Stimulated activated effector memory CD8-positive, alpha-beta T cell treated with anti-CD3 and anti-CD28 coated beads, Interleukin-12 subunit alpha, Interleukin-12 subunit beta, amount 100 ng/mL, for 72 hours (primary cell): Measurements from ENCODE around the gene VIL1.

Experiments used
- ATAC-seq: fragments of 150-1000 bp; cut with Tn5 transposase; 2 replicates; pipeline ENCODE4 v1.10.0; 2021
- DNase-seq, 2 donors: peaks; one replicate each; pipeline ENCODE4 v3.0.0; 2021 to 2022; ENCODE audit warnings: low spot score in 2 of 2
- H3K27ac Mint-ChIP-seq: one replicate; pipeline ENCODE4 v1.8.0; 2022; ENCODE audit warnings: mild to moderate bottlenecking, mixed read lengths
- H3K36me3 Mint-ChIP-seq: one replicate; pipeline ENCODE4 v1.8.0; 2022; ENCODE audit warnings: mild to moderate bottlenecking, mixed read lengths
- H3K4me1 Mint-ChIP-seq: one replicate; pipeline ENCODE4 v1.8.0; 2022; ENCODE audit warnings: mixed read lengths
- H3K4me3 Mint-ChIP-seq: one replicate; pipeline ENCODE4 v1.8.0; 2022; ENCODE audit warnings: mild to moderate bottlenecking, mixed read lengths
- H3K9me3 Mint-ChIP-seq: one replicate; pipeline ENCODE4 v1.8.0; 2022; ENCODE audit warnings: mixed read lengths

Gene VIL1

DNA sequence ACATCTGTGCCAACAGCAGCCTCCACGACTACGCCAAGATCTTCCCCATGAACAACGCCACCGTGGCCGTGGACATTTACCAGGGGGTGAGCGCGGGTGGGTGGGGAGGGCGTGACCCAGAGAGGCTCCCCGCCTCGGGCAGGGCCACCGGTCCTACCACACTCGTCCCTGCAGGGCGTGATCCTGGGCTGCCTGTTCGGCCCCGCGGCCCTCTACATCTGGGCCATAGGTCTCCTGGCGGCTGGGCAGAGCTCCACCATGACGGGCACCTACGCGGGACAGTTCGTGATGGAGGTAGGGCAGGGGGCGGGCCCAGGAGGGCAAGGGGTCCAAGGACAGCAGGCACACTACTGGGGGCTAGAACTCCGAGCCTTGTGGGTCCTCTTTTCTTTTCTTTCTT lies 27.7 kb upstream of the VIL1 start:
- no peak for ATAC-seq
- no peak overlapping the region for H3K4me3 Mint-ChIP-seq
- H3K27ac Mint-ChIP-seq = no peak overlapping the region
- peaks cover 29% of the 10 kb centered on the region for H3K4me1 Mint-ChIP-seq
- no peak for DNase-seq
- H3K9me3 Mint-ChIP-seq = no peaks in the 10 kb centered on the region
- H3K36me3 Mint-ChIP-seq = peaks cover 2% of the 10 kb centered on the region

DNA sequence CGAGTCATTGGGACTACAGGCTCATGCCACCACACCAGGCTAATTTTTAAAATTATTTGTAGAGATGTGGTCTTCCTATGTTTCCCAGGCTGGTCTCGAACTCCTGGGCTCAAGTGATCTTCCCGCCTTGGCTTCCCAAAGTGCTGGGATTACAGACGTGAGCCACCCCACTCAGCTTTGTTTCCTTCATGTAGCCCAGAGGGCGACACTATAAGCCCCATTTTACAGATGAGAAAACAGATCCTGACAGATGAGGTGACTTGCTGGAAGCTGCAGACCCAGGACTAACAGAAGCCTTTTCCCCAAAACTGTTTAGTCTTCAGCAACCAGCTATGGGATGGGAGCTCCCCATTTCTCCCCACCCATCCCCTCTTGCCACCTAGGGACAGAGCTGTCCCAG lies 26.5 kb upstream of the VIL1 start:
- peaks cover 15% of the 10 kb centered on the region for H3K36me3 Mint-ChIP-seq
- H3K9me3 Mint-ChIP-seq = no peaks in the 10 kb centered on the region
- no peak overlapping the region for H3K4me3 Mint-ChIP-seq
- H3K27ac Mint-ChIP-seq = no peak overlapping the region
- DNase-seq = no peak
- no peak for ATAC-seq
- peaks cover 36% of the 10 kb centered on the region for H3K4me1 Mint-ChIP-seq

DNA sequence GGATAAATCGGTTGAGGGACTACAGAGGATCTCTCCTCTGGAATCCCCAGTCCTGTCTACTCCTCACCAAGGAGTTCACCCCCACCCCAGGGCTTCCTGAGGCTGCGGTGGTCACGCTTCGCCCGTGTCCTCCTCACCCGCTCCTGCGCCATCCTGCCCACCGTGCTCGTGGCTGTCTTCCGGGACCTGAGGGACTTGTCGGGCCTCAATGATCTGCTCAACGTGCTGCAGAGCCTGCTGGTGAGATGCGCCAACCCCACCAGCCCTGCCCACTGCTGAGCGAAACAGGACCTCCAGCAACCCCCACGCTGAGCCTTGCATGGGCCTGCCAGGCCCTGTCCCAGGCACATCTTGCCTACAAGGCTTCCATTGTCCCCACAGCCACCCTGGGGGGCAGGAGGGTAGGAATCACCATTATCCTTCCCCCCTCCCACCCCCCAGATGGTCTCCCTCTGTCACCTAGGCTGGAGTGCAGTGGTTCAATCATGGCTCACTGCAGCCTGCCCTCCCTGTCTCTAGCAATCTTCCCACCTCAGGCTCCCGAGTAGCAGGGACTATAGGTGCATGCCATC lies 25.9 kb upstream of the VIL1 start:
- peaks cover 41% of the 10 kb centered on the region for H3K4me1 Mint-ChIP-seq
- H3K36me3 Mint-ChIP-seq = peaks cover 20% of the 10 kb centered on the region
- DNase-seq = no peak
- no peaks in the 10 kb centered on the region for H3K9me3 Mint-ChIP-seq
- no peak for ATAC-seq
- H3K4me3 Mint-ChIP-seq = no peak overlapping the region
- H3K27ac Mint-ChIP-seq = peak overlapping the region; percentile 67

DNA sequence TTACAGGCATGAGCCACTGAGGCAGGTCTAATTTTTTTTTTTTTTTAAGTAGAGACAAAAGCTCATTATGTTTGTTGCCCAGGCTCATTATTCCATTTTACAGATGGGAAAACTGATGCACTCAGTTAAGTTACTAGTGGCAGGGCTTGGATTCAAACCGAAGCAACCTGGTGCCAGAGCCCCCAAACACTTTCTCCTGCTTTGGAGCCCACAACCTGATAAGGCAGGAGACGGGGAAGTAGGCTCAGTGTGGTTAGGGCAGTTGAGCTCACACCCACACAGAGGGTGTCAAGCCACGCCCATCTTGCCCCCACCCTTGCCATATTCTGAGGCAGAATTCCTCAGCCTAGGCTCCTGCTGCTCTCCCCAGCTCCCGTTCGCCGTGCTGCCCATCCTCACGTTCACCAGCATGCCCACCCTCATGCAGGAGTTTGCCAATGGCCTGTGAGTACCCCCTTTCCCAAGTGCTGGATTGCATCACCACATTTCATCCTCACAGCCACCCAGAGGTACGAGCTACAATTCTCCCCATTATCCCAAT lies 25.1 kb upstream of the VIL1 start:
- peak overlapping the region; percentile 67 for H3K27ac Mint-ChIP-seq
- ATAC-seq (no peak), DNase-seq (no peak)
- no peaks in the 10 kb centered on the region for H3K9me3 Mint-ChIP-seq
- peaks cover 42% of the 10 kb centered on the region for H3K4me1 Mint-ChIP-seq
- no peak overlapping the region for H3K4me3 Mint-ChIP-seq
- peaks cover 25% of the 10 kb centered on the region for H3K36me3 Mint-ChIP-seq

DNA sequence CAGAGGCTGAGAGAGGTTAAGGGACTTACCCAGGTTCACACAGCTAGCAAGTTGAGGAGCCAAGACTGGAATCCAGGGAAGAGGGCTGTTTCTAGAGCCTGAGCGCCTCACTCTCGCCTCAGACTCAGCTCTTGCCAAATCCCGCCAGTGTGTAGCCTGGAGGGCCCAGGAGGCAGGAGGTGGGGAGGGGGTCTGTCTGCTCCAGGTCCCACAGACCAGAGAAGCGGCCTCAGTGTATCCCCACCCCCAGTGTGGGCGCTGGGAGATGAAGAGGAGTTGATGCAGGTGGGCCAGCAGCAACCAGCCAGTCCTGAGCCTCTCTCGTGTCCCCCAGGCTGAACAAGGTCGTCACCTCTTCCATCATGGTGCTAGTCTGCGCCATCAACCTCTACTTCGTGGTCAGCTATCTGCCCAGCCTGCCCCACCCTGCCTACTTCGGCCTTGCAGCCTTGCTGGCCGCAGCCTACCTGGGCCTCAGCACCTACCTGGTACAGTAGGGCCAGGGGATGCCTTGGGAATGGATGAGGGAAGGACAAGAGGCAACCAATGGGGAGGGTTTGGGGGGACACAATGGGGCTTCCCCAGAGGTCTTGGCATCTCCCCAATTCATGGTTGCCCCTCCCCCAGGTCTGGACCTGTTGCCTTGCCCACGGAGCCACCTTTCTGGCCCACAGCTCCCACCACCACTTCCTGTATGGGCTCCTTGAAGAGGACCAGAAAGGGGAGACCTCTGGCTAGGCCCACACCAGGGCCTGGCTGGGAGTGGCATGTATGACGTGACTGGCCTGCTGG lies 24.4 kb upstream of the VIL1 start:
- peak overlapping the region; percentile 95 for H3K4me3 Mint-ChIP-seq
- ATAC-seq (no peak), DNase-seq (peak in 1 of 2 donors; percentile 53)
- peaks cover 32% of the 10 kb centered on the region for H3K36me3 Mint-ChIP-seq
- H3K4me1 Mint-ChIP-seq = peaks cover 42% of the 10 kb centered on the region
- H3K9me3 Mint-ChIP-seq = no peaks in the 10 kb centered on the region
- H3K27ac Mint-ChIP-seq = peak overlapping the region; percentile 96

DNA sequence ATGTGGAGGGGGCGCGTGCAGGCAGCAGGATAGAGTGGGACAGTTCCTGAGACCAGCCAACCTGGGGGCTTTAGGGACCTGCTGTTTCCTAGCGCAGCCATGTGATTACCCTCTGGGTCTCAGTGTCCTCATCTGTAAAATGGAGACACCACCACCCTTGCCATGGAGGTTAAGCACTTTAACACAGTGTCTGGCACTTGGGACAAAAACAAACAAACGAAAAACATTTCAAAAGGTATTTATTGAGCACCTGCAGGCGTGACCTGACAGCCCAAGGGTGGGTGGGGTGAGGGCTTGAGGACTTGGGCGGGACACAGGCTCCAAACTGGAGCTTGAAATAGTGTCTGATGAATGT lies 23.9 kb upstream of the VIL1 start:
- H3K4me1 Mint-ChIP-seq = peaks cover 42% of the 10 kb centered on the region
- peak overlapping the region; percentile 95 for H3K4me3 Mint-ChIP-seq

DNA sequence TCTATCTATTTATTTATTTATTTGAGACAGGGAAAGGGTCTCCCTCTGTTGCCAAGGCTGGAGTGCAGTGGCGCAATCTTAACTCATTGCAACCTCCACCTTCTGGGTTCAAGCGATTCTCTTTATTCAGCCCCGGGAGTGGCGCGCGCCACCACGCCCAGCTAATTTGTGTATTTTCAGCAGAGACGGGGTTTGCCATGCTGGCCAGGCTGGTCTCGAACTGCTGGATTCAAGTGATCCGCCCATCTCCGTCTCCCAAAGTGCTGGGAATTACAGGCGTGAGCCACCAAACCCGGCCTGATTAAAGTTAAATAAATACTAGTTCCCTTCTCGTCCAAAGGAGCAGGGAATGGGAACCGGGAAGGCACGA lies 23.5 kb upstream of the VIL1 start:
- Mint-ChIP-seq H3K36me3 (peaks cover 41% of the 10 kb centered on the region), H3K9me3 (no peaks in the 10 kb centered on the region), H3K4me1 (peaks cover 42% of the 10 kb centered on the region), H3K27ac (peak overlapping the region; percentile 96), H3K4me3 (peak overlapping the region; percentile 95)
- DNase-seq = no peak
- no peak for ATAC-seq

More for the DNA sequence above, 23.9 kb upstream of the VIL1 start:
- Mint-ChIP-seq H3K9me3 (no peaks in the 10 kb centered on the region), H3K27ac (peak overlapping the region; percentile 96), H3K36me3 (peaks cover 37% of the 10 kb centered on the region)
- DNase-seq (peak in 1 of 2 donors; percentile 56), ATAC-seq (no peak)

DNA sequence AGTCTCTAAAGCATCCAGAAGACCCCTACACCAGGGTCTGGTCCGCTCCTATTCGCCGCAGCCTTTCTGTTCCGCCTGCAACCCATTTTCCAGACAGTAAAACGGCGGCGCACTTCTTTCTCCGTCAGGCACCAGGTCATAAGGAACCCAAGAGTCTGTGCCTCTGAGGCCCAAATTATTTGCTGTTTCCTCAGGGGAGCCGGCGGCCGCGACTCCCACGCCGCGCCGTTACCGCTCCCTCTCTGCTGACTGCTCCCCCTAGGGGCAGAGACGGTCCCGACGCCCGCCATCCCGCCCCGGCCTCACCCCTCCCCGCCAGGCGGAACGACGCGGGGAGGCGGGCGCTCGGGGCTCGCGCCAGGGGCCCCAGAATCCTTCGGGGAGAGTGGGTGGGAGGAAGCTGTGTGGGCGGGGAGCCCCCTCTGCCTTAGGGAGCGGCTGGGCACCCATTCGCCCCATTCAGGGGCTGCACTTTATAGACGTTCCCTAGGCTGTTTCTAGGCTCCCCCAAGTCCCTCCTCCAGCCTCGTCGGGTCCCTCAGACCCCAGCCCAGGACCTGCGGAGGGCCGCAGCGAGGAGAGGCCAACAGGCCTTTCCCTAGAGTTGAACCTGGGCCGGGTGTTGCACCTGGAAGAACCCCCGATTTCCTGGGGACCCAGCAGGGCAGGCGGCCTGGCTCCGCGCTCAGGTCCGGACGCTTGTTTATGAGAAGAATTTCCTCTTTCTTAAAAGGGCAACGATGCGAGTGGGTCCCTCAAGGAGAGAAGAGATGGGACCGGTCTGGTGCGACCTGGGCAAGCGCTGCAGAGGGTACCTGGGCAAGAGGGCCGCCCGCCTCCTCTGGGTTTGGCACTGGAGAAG lies 22.9 kb upstream of the VIL1 start:
- peak overlapping the region; percentile 96 for H3K27ac Mint-ChIP-seq
- H3K9me3 Mint-ChIP-seq = no peaks in the 10 kb centered on the region
- ATAC-seq (peak; percentile 68), DNase-seq (peak; percentile 96 to 98)
- peak overlapping the region; percentile 95 for H3K4me3 Mint-ChIP-seq
- peaks cover 42% of the 10 kb centered on the region for H3K4me1 Mint-ChIP-seq
- peaks cover 42% of the 10 kb centered on the region for H3K36me3 Mint-ChIP-seq

DNA sequence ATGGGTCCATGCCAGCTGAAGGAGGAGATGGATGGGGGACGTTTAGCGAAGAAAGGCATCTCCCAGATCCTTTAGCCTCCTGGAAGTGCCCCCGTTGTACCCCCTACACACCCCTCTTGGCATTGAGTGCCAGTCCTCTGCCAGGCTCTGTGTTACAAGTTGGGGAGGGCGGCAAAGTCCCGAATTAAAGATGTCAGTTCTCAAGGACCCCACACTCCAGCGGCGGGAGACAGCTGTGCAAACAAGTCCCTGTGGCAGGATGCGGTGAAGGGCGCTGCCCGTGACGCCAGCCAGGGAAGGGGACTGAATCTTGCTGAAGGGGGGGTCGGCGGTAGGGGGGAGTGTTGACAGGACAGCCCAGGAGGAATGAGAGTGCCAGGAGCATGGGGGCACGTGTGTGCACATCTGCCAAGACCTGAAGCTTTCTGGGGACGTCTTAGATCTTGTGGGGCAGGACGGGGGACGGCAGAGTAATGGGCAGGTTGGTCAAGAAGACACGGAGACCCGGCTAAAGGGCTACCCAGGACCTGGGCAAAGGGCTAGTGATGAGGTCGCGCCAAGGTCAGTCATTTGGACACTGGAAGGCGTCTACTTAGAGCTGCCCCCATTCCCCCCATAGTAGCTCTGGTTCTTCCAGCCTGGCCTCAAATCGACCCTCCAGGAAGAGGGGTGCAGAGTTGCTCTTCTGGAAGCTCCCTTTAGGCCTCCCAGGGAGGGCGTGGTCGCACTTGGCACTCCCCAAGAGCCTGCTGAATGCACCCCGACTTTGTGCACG lies 22.0 kb upstream of the VIL1 start:
- peak; percentile 0 for ATAC-seq
- Mint-ChIP-seq H3K27ac (peak overlapping the region; percentile 96), H3K9me3 (no peaks in the 10 kb centered on the region), H3K4me1 (peaks cover 50% of the 10 kb centered on the region), H3K4me3 (peak overlapping the region; percentile 95), H3K36me3 (peaks cover 48% of the 10 kb centered on the region)
- peak in 1 of 2 donors; percentile 85 for DNase-seq

DNA sequence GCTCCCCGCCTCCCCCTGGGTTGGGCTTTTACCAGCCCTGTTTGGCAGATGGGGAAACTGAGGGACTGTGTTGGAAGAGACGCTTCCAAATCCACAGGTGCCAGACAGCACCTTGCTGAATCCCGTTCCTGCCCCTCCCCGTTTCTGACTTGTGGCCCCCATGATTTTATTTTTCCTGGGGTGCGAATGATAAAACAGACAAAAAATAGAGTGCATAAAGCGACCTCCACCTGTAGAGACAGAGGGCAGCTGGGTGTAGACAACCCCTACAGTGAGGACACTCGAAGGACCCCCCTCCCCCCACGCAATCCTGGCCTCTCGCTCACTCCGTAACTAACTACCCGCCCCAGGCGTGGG lies 21.5 kb upstream of the VIL1 start:
- peaks cover 54% of the 10 kb centered on the region for H3K36me3 Mint-ChIP-seq
- H3K9me3 Mint-ChIP-seq = no peaks in the 10 kb centered on the region
- peak overlapping the region; percentile 96 for H3K27ac Mint-ChIP-seq
- peak overlapping the region; percentile 95 for H3K4me3 Mint-ChIP-seq
- H3K4me1 Mint-ChIP-seq = peaks cover 56% of the 10 kb centered on the region
- no peak for ATAC-seq
- DNase-seq = no peak

DNA sequence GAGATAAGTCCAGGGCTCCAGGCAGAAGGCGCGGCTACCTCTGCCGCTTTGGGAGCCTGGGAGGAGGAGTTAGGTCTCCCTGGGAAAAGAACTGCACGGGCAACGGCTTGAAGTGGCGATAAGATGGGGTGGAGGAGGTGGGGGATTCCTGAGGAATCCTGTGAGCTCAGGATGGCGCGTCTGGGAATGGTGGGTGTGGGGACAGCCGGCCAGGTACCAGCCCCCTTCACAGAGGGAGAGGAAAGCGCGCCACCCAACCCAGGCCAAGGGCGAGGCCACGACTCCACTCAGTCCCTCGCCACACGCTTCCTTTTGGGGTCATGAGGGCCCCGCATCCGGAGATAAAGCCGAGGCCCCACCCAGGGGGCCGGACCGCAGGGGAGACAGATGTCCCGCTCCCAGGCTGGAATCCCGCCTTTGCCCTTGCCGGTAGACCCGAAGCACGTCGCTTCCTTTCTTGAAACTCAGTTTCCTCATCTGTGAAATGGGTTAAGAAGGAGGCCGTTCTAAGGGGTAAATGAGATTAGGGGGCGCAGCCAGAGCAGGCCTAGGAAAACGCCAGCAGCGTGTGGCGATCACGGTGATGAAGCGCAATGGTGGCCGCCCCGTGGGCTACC lies 21.0 kb upstream of the VIL1 start:
- H3K4me3 Mint-ChIP-seq = peak overlapping the region; percentile 95
- H3K36me3 Mint-ChIP-seq = peaks cover 59% of the 10 kb centered on the region
- H3K9me3 Mint-ChIP-seq = no peaks in the 10 kb centered on the region
- DNase-seq = peak in 1 of 2 donors; percentile 61
- ATAC-seq = peak; percentile 41
- H3K27ac Mint-ChIP-seq = peak overlapping the region; percentile 96
- H3K4me1 Mint-ChIP-seq = peaks cover 61% of the 10 kb centered on the region

DNA sequence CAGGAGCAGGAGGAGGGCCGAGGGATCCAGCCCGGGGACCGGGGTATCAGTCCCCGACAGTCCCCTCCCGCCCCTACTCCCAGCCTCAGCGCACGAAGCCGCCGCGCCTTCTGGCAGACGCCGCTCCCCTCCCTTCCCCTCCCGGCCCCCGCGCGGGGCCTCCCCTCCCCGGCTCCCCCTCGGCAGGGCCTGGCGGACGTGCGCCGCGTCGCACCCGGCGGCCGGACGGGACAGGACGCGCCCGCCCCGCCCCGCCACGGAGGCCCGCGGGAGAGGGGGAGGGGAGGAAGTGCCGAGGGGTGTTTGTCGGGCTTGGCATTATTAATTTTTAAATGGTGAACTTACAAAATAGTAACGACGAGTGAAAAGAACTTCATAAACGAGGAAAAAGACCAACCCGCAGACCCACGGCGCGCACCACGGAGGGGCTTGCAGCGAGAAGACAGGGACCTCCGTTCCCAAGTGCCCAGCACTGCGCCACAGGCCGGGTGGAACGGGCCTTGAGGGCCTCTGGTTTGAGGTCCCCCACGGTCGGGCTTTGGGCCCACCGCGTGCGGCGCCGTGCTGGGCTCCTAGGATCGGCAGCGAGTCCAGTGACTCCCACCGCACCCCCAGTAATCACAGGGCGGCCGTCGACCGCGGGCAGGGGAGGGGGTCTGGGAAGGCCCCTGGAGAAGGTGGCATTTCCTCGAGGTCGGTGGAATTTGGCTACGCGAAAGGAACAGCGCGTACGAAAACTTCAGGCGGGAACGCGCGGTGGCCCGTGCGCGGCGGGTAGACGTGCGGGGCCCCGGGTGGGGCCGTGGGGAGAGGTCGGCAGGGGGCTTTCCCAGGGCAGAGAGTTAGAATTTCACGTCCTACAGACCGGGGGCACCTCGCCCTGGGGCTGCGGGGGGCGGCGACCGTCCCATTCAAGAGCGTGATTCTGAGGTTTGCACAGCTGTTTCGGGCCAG lies 20.2 kb upstream of the VIL1 start:
- ATAC-seq = peak; percentile 52
- Mint-ChIP-seq H3K9me3 (no peaks in the 10 kb centered on the region), H3K4me1 (peaks cover 68% of the 10 kb centered on the region), H3K4me3 (peak overlapping the region; percentile 95), H3K36me3 (peaks cover 66% of the 10 kb centered on the region), H3K27ac (peak overlapping the region; percentile 96)
- DNase-seq = peak; percentile 60 to 87

DNA sequence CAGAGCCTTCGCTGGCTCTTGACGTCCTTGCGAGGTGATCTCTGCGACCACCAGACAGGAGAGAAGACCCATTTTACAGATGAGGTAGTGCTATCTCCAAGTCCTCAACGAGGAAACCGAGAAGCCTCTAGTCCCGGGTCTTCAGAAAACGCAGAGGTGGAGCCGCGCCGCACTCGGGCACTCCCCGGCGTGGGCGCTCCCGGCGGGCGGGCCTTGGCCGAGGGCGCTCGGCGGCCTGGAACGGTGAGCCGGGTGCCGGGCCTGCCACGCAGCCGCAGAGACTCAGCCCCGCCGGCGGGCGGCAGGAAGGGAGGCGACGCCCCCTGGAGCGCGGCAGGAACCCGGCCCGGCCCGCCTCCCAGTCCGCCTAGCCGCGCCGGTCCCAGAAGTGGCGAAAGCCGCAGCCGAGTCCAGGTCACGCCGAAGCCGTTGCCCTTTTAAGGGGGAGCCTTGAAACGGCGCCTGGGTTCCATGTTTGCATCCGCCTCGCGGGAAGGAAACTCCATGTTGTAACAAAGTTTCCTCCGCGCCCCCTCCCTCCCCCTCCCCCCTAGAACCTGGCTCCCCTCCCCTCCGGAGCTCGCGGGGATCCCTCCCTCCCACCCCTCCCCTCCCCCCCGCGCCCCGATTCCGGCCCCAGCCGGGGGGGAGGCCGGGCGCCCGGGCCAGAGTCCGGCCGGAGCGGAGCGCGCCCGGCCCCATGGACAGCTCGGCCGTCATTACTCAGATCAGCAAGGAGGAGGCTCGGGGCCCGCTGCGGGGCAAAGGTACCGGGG lies 19.3 kb upstream of the VIL1 start, which contains the start of gene CTDSP1:
Gene CTDSP1 (plus strand): TSS at position 478 of the 776 bp plus-strand sequence. CDS start 223 bp downstream, at position 701.
- Mint-ChIP-seq H3K36me3 (peaks cover 75% of the 10 kb centered on the region), H3K27ac (peak within 1 kb of the TSS; percentile 96), H3K4me1 (peaks cover 68% of the 10 kb centered on the region), H3K4me3 (peak within 1 kb of the TSS; percentile 95), H3K9me3 (no peaks in the 10 kb centered on the region)
- DNase-seq (peak; percentile 79 to 95), ATAC-seq (peak; percentile 57)
